Rectal smooth muscle tissue (tissue), 1 donor: Measurements from ENCODE around the gene ADGRL4.
"Not testable (repeated sequence)": the region's sequence is repeated elsewhere in the genome, so short reads cannot be mapped to it uniquely, and the experiment has no call there.

Experiments used
- H3K27ac ChIP-seq: one replicate; pipeline ENCODE4 v1.7.0; 2013; ENCODE audit warnings: low read depth, low read length, inconsistent platforms
- H3K27me3 ChIP-seq: one replicate; pipeline ENCODE4 v1.7.0; 2013; ENCODE audit warnings: low read length; ENCODE audit not compliant: control insufficient read depth, insufficient read depth
- H3K36me3 ChIP-seq: one replicate; pipeline ENCODE4 v1.7.0; 2013; ENCODE audit warnings: low read length; ENCODE audit not compliant: control insufficient read depth, insufficient read depth
- H3K4me1 ChIP-seq: one replicate; pipeline ENCODE4 v1.7.0; 2013; ENCODE audit warnings: low read length; ENCODE audit not compliant: control insufficient read depth, insufficient read depth
- H3K4me3 ChIP-seq: one replicate; pipeline ENCODE4 v1.7.0; 2013; ENCODE audit warnings: low read length
- H3K9ac ChIP-seq: one replicate; pipeline ENCODE4 v1.7.0; 2013; ENCODE audit warnings: low read length

ADGRL4 gene

DNA sequence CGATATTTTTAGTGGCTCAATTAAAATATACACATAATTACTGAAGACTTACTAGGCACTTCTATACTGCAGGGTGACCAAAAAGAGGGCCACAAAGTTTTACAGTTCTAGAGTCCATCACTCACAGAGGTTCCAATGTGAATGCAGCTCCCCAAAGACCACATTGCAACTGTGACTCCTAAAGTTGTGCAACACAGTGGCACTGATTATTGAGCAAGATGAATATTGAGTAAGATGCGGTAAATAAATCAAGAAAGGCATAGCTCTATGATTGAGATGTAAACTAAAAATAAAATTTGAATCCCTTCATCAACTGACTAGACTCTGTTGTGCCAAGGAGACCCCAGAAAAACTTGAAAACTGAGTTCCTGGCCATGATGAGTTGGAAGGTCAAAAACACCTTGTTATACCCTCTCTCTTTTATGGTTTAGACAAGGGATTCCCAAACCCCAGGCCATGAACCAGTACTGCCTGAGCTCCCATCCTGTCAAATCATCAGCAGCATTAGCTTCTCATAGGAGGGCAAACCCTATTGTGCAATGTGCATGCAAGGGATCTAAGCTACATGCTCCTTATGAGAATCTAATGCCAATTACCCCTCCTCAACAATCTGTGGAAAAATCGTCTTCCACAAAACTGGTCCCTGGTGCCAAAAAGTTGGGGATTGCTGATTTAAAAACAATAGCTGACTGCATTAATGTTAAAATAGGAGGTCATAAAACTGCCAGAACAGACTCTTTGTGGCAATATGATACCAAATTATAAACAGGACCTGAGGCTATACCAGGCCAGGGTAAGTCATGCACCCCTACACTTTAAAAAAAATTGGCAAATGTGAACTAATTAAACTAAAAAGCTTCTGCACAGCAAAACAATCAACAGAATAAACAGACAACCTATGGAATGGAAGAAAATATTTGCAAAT lies 94.3 kb downstream of the ADGRL4 start:
- Histone ChIP-seq H3K27ac (no peak overlapping the region), H3K4me3 (no peak overlapping the region)

DNA sequence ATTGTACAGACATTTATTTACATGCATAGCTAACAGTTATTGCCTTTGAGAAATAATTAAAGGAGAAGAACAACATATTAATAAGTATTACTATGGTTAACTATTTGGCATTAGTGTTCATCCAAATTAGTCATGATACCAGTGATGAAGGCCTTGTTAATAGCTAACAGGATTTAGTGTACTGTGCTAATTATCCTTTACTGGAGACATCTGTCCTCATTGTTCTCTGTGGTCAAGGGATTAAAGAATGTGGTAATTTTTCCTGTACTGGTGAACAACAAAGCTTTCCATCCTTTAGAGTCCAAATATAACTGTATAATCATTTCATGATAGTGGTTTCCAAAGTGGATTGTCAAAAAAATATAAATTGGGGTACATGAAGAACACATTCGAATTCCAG lies 103.9 kb downstream of the ADGRL4 start:
- Histone ChIP-seq H3K36me3 (no peaks in the 10 kb centered on the region), H3K27me3 (no peaks in the 10 kb centered on the region), H3K9ac (no peak overlapping the region), H3K27ac (no peak overlapping the region), H3K4me3 (no peak overlapping the region), H3K4me1 (no peaks in the 10 kb centered on the region)

More for the DNA sequence above, 94.3 kb downstream of the ADGRL4 start:
- Histone ChIP-seq H3K4me1 (no peaks in the 10 kb centered on the region), H3K9ac (no peak overlapping the region), H3K27me3 (no peaks in the 10 kb centered on the region), H3K36me3 (no peaks in the 10 kb centered on the region)

DNA sequence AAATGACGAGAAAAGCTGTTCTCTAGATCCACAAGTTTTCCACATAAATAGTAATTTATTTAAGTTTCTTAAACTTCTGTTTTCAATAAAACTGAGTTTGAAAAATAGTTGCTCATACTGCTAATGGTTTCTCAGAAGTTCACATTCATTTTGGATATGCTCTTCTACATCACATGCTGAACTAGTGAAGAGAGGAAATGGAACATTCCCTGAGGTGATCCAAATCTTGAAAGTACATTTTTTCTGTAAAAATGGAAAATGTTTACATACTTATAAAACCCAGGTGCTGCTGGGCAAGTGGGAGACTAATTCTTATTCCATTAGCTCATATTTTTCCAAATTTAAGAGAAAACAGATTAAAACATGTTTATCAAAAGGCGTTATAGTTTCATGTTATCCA lies 111.7 kb downstream of the ADGRL4 start:
- H3K4me3 ChIP-seq: no peak overlapping the region
- H3K36me3 ChIP-seq: no peaks in the 10 kb centered on the region
- H3K27me3 ChIP-seq: no peaks in the 10 kb centered on the region
- no peak overlapping the region for H3K27ac ChIP-seq
- H3K4me1 ChIP-seq: no peaks in the 10 kb centered on the region
- no peak overlapping the region for H3K9ac ChIP-seq

GRCh38 chr1:78892260-78892840 lies 114.2 kb downstream of the ADGRL4 start:
- Histone ChIP-seq H3K27ac (no peak overlapping the region), H3K36me3 (no peaks in the 10 kb centered on the region), H3K27me3 (no peaks in the 10 kb centered on the region), H3K9ac (no peak overlapping the region), H3K4me1 (no peaks in the 10 kb centered on the region), H3K4me3 (no peak overlapping the region)

- no peak overlapping the region for H3K4me3 ChIP-seq
- no peaks in the 10 kb centered on the region for H3K36me3 ChIP-seq
- no peaks in the 10 kb centered on the region for H3K4me1 ChIP-seq
- H3K9ac ChIP-seq: no peak overlapping the region
- H3K27me3 ChIP-seq: no peaks in the 10 kb centered on the region
- no peak overlapping the region for H3K27ac ChIP-seq
These were observed 119.1 kb downstream of the ADGRL4 start for GRCh38 chr1:78887458-78887857.

- Histone ChIP-seq H3K4me3 (no peak overlapping the region), H3K27ac (no peak overlapping the region), H3K4me1 (no peaks in the 10 kb centered on the region), H3K9ac (no peak overlapping the region), H3K36me3 (no peaks in the 10 kb centered on the region), H3K27me3 (no peaks in the 10 kb centered on the region)
These were observed 121.7 kb downstream of the ADGRL4 start for GRCh38 chr1:78884685-78885452.

DNA sequence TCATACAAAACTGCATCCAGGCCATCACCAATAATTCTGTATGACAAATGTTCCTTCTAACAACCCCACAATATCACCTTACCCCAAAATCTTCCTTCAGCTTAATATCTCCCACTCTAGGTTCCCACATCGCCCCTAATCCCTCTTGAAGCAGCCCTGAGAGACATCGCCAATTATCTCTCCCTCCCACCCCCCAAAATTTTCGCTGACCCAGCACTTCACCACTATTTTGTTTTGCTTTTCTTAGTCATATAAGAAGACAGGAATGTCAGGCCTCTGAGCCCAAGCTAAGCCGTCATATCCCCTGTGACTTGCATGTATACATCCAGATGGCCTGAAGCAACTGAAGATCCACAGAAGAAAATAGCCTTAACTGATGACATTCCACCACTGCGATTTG lies 126.3 kb downstream of the ADGRL4 start:
- Histone ChIP-seq H3K27me3 (no peaks in the 10 kb centered on the region), H3K4me3 (no peak overlapping the region), H3K4me1 (no peaks in the 10 kb centered on the region), H3K27ac (no peak overlapping the region), H3K9ac (no peak overlapping the region), H3K36me3 (no peaks in the 10 kb centered on the region)

DNA sequence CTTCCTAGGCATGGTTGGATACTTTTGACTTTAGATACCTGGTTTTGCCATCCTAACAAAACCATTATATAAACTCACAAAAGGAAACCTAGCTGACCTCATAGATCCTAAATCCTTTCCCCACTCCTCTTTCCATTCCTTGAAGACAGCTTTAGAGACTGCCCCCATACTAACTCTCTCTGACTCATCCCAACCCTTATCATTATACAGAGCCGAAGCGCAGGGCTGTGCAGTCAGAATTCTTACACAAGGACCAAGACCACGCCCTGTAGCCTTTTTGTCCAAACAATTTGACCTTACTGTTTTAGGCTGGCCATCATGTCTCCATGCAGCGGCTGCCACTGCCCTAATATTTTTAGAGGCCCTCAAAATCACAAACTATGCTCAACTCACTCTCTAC lies 130.5 kb downstream of the ADGRL4 start:
- not testable (repeated sequence) for H3K4me3 ChIP-seq, H3K4me1 ChIP-seq, H3K27ac ChIP-seq, H3K27me3 ChIP-seq, H3K36me3 ChIP-seq, H3K9ac ChIP-seq

DNA sequence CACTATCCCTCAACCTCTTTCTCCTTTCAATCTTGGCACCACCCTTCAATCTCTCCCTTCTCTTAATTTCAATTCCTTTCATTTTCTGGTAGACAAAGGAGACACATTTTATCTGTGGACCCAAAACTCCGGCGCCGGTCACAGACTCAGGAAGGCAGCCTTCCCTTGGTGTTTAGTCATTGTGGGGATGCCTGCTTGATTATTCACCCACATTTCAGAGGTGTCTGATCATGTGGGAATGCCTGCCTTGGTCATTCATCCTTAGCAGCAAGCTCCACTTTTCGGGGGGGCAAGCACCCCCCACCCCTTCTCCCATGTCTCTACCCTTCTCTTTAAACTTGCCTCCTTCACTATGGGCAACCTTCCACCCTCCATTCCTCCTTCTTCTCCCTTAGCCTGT lies 133.7 kb downstream of the ADGRL4 start:
- not testable (repeated sequence) for H3K36me3 ChIP-seq, H3K9ac ChIP-seq, H3K4me3 ChIP-seq, H3K27me3 ChIP-seq, H3K27ac ChIP-seq, H3K4me1 ChIP-seq

GRCh38 chr1:78871249-78871648 lies 135.3 kb downstream of the ADGRL4 start:
- H3K9ac ChIP-seq: no peak overlapping the region
- H3K27ac ChIP-seq: no peak overlapping the region
- H3K4me3 ChIP-seq: no peak overlapping the region
- H3K4me1 ChIP-seq: no peaks in the 10 kb centered on the region
- no peaks in the 10 kb centered on the region for H3K36me3 ChIP-seq
- H3K27me3 ChIP-seq: no peaks in the 10 kb centered on the region

GRCh38 chr1:78869136-78869535 lies 137.4 kb downstream of the ADGRL4 start:
- Histone ChIP-seq H3K9ac (no peak overlapping the region), H3K36me3 (no peaks in the 10 kb centered on the region), H3K4me1 (no peaks in the 10 kb centered on the region), H3K27me3 (no peaks in the 10 kb centered on the region), H3K27ac (no peak overlapping the region), H3K4me3 (no peak overlapping the region)

GRCh38 chr1:78864175-78864574 lies 142.4 kb downstream of the ADGRL4 start:
- Histone ChIP-seq H3K4me3 (no peak overlapping the region), H3K27me3 (no peaks in the 10 kb centered on the region), H3K9ac (no peak overlapping the region), H3K4me1 (no peaks in the 10 kb centered on the region), H3K36me3 (no peaks in the 10 kb centered on the region), H3K27ac (no peak overlapping the region)
